KMS-11 (cell line): Measurements from ENCODE around the gene C16orf82.
A peak's percentile ranks its signal among the peaks of the same experiment; 100 is the strongest.

Source experiments
- H2AFZ ChIP-seq: fragments of 200-600 bp; sonication (generic); 2 replicates; pipeline ENCODE4 v1.6.1; 2016; ENCODE audit warnings: antibody characterized with exemption, mixed run types, low read depth
- H3K27ac ChIP-seq: fragments of 200-600 bp; sonication (generic); 2 replicates; pipeline ENCODE4 v1.6.1; 2016; ENCODE audit warnings: mild to moderate bottlenecking, mixed run types
- H3K27me3 ChIP-seq: fragments of 200-600 bp; sonication (generic); 2 replicates; pipeline ENCODE4 v1.6.1; 2017; ENCODE audit warnings: mild to moderate bottlenecking, low read depth, mixed run types, moderate library complexity; ENCODE audit not compliant: insufficient read depth
- H3K36me3 ChIP-seq: fragments of 200-600 bp; sonication (generic); 2 replicates; pipeline ENCODE4 v1.6.1; 2017; ENCODE audit warnings: mild to moderate bottlenecking, mixed run types; ENCODE audit not compliant: insufficient read depth
- H3K4me1 ChIP-seq: fragments of 200-600 bp; sonication (generic); 2 replicates; pipeline ENCODE4 v1.6.1; 2016; ENCODE audit warnings: mild to moderate bottlenecking, low read depth, mixed run types; ENCODE audit not compliant: poor library complexity, severe bottlenecking
- H3K4me2 ChIP-seq: fragments of 200-600 bp; sonication (generic); 2 replicates; pipeline ENCODE4 v1.7.0; 2016; ENCODE audit warnings: mild to moderate bottlenecking, mixed run types
- H3K4me3 ChIP-seq: fragments of 200-600 bp; sonication (generic); IDR thresholded peaks from 2 replicates; pipeline ENCODE4 v1.6.1; 2017; ENCODE audit warnings: low read depth, low read length, mixed read lengths; ENCODE audit not compliant: insufficient read depth
- H3K79me2 ChIP-seq: fragments of 200-600 bp; sonication (generic); 2 replicates; pipeline ENCODE4 v1.6.1; 2016; ENCODE audit warnings: low read depth, mixed run types; ENCODE audit not compliant: insufficient read depth
- H3K9ac ChIP-seq: fragments of 200-600 bp; sonication (generic); 2 replicates; pipeline ENCODE4 v1.6.1; 2016; ENCODE audit warnings: mild to moderate bottlenecking, mixed run types
- H4K20me1 ChIP-seq: fragments of 200-600 bp; sonication (generic); 2 replicates; pipeline ENCODE4 v1.6.1; 2016; ENCODE audit warnings: mild to moderate bottlenecking, mixed run types; ENCODE audit not compliant: insufficient read depth
- CTCF ChIP-seq: fragments of 200-600 bp; sonication (generic); conservative IDR thresholded peaks from 2 replicates; pipeline ENCODE4 v1.6.1; 2017; ENCODE audit warnings: low read depth, mild to moderate bottlenecking, antibody characterized with exemption, low read length, moderate library complexity, mixed read lengths

C16orf82 gene

GRCh38 chr16:27108051-27108770 lies 41.5 kb downstream of the C16orf82 start:
- H3K4me3 ChIP-seq: no peak overlapping the region
- no peak for TF ChIP-seq CTCF
- H3K79me2 ChIP-seq: no peaks in the 10 kb centered on the region
- H3K9ac ChIP-seq: no peak overlapping the region
- no peaks in the 10 kb centered on the region for H4K20me1 ChIP-seq
- H2AFZ ChIP-seq: no peak overlapping the region
- no peaks in the 10 kb centered on the region for H3K36me3 ChIP-seq
- H3K4me2 ChIP-seq: no peak overlapping the region
- no peaks in the 10 kb centered on the region for H3K27me3 ChIP-seq
- no peak overlapping the region for H3K27ac ChIP-seq
- no peaks in the 10 kb centered on the region for H3K4me1 ChIP-seq

- H3K4me2 ChIP-seq: no peak overlapping the region
- H3K36me3 ChIP-seq: no peaks in the 10 kb centered on the region
- no peak overlapping the region for H3K9ac ChIP-seq
- no peaks in the 10 kb centered on the region for H3K79me2 ChIP-seq
- H3K27me3 ChIP-seq: no peaks in the 10 kb centered on the region
- TF ChIP-seq CTCF: no peak
- H4K20me1 ChIP-seq: no peaks in the 10 kb centered on the region
- no peak overlapping the region for H3K27ac ChIP-seq
- peak overlapping the region; percentile 64 for H2AFZ ChIP-seq
- H3K4me3 ChIP-seq: no peak overlapping the region
- H3K4me1 ChIP-seq: no peaks in the 10 kb centered on the region
Measured at GRCh38 chr16:27108826-27109665, 42.3 kb downstream of the C16orf82 start.

DNA sequence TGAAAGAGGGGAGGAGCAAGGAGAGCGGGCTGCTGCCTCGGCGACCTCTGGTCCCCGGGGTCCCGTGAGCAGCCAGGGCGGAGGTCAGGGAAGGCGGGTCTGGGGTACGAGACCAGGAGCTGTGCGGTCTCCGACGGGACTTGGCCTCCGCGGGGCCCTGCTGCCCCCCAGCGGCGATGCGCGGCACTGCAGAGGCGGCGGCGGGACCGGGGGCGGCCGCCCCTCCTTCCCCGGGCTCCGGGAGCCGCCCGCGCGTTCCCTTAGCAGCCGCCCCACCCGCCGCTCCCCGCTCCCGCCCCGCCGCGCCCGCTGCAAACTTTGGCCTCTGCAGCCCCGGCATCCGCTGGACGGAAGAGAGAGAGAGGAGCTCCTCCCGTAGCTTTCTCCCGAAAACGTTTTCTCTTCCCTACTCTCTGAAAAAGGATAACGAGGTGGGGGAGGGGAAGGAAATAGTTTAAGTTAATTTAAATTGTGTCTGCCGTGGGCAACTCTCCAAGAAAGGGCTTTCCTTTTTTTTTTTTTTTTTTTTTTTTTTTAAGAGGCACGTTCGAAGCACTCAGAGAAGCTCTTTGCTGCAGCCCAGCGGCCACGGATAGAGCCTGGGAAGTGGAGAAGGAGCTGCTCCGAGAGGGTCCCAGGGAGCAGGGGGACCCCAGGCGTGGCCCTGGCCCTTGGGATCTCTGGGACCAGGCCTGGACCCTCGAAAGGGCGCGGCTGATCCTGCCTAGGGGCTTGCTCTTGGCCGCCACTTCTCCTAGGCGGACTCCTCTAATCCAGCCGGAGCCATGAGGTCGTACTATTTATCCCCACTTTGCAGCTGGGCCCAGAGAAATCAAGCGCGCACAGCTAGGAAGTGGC lies 43.2 kb downstream of the C16orf82 start:
- Histone ChIP-seq H3K4me1 (no peaks in the 10 kb centered on the region), H3K36me3 (no peaks in the 10 kb centered on the region), H3K4me2 (peak overlapping the region; percentile 97), H3K27me3 (no peaks in the 10 kb centered on the region), H3K79me2 (no peaks in the 10 kb centered on the region), H2AFZ (peak overlapping the region; percentile 64), H3K4me3 (no peak overlapping the region), H3K27ac (no peak overlapping the region), H4K20me1 (no peaks in the 10 kb centered on the region), H3K9ac (peak overlapping the region; percentile 47; the same call in 1 of the 2 replicates)
- peak; percentile 75 for TF ChIP-seq CTCF

- TF ChIP-seq CTCF: no peak
- peak overlapping the region; percentile 64; the same call in 1 of the 2 replicates for H2AFZ ChIP-seq
- no peaks in the 10 kb centered on the region for H3K4me1 ChIP-seq
- H4K20me1 ChIP-seq: no peaks in the 10 kb centered on the region
- H3K4me2 ChIP-seq: no peak overlapping the region
- no peaks in the 10 kb centered on the region for H3K27me3 ChIP-seq
- no peak overlapping the region for H3K9ac ChIP-seq
- no peak overlapping the region for H3K4me3 ChIP-seq
- H3K27ac ChIP-seq: no peak overlapping the region
- no peaks in the 10 kb centered on the region for H3K79me2 ChIP-seq
- H3K36me3 ChIP-seq: no peaks in the 10 kb centered on the region
Measured at GRCh38 chr16:27110524-27110896, 43.8 kb downstream of the C16orf82 start.
